Testis (tissue), 2 donors: ENCODE data around the gene IPO4.

Experiments used
- CTCF ChIP-seq, 3 experiments: fragments of 450-650 bp in 2 of 3; fragments of 200-600 bp in 1 of 3; sonication (generic) in 1 of 3; IDR thresholded peaks; one replicate each; pipeline ENCODE4 v1.5.1; 2016 to 2019; ENCODE audit warnings: antibody characterized with exemption in 3 of 3, mild to moderate bottlenecking in 2 of 3, moderate library complexity in 1 of 3
- POLR2A ChIP-seq: fragments of 450-650 bp; IDR thresholded peaks from one replicate; pipeline ENCODE4 v1.6.1; 2017; ENCODE audit warnings: antibody characterized with exemption, mild to moderate bottlenecking, moderate library complexity

- TF ChIP-seq CTCF (IDR thresholded peaks at IDR 0.05), result no peak
- TF ChIP-seq POLR2A, result no peak
Measured at GRCh38 chr14:24176599-24176998, 12.0 kb downstream of the IPO4 start.
